A549 (cell line): ENCODE data around the gene SETBP1.

Source experiments
- KDM1A ChIP-seq: fragments of 200-600 bp; sonication (generic); IDR thresholded peaks from 2 replicates; pipeline ENCODE4 v1.6.1; 2016; ENCODE audit warnings: low read depth, mild to moderate bottlenecking
- MYC ChIP-seq: IDR thresholded peaks from 2 replicates; pipeline ENCODE4 v1.6.1; 2012; ENCODE audit warnings: mild to moderate bottlenecking, inconsistent platforms, low read length, improper control_type of control experiment, borderline replicate concordance
- RAD21 ChIP-seq, 2 experiments: fragments of >200 bp in 1 of 2; sonication (Bioruptor Twin) in 1 of 2; formaldehyde crosslinking in 1 of 2; IDR thresholded peaks in 1 of 2; conservative IDR thresholded peaks in 1 of 2; 2 replicates in 1 of 2; 3 replicates in 1 of 2; pipeline ENCODE4 v1.6.1; 2012 to 2018; ENCODE audit warnings: inconsistent platforms in 1 of 2
- SMC3 ChIP-seq: fragments of >200 bp; sonication (Bioruptor Twin); formaldehyde crosslinking; IDR thresholded peaks from 3 replicates; pipeline ENCODE4 v1.6.1; 2018; ENCODE audit warnings: inconsistent platforms
- TF ChIP-seq, protein P1 (sequence below): fragments of >200 bp; sonication (Bioruptor Twin); formaldehyde crosslinking; IDR thresholded peaks from 3 replicates; pipeline ENCODE4 v1.5.1; 2016
- TF ChIP-seq, protein P2 (sequence below): IDR thresholded peaks from 2 replicates; pipeline ENCODE4 v1.6.1; 2012

GRCh38 chr18:45057955-45058600, 377.4 kb downstream of the SETBP1 start:
- TF ChIP-seq KDM1A (no peak), MYC (no peak), SMC3 (no peak), RAD21 (conservative IDR thresholded peaks at IDR 0.05 in 1 of 2, IDR thresholded peaks at IDR 0.05 in 1 of 2) (no peak)
- TF ChIP-seq, protein P1, sequence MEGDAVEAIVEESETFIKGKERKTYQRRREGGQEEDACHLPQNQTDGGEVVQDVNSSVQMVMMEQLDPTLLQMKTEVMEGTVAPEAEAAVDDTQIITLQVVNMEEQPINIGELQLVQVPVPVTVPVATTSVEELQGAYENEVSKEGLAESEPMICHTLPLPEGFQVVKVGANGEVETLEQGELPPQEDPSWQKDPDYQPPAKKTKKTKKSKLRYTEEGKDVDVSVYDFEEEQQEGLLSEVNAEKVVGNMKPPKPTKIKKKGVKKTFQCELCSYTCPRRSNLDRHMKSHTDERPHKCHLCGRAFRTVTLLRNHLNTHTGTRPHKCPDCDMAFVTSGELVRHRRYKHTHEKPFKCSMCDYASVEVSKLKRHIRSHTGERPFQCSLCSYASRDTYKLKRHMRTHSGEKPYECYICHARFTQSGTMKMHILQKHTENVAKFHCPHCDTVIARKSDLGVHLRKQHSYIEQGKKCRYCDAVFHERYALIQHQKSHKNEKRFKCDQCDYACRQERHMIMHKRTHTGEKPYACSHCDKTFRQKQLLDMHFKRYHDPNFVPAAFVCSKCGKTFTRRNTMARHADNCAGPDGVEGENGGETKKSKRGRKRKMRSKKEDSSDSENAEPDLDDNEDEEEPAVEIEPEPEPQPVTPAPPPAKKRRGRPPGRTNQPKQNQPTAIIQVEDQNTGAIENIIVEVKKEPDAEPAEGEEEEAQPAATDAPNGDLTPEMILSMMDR: no peak
- TF ChIP-seq, protein P2, sequence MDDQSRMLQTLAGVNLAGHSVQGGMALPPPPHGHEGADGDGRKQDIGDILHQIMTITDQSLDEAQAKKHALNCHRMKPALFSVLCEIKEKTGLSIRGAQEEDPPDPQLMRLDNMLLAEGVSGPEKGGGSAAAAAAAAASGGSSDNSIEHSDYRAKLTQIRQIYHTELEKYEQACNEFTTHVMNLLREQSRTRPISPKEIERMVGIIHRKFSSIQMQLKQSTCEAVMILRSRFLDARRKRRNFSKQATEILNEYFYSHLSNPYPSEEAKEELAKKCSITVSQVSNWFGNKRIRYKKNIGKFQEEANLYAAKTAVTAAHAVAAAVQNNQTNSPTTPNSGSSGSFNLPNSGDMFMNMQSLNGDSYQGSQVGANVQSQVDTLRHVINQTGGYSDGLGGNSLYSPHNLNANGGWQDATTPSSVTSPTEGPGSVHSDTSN: no peak
